ENCODE measurements around the gene EFHD2.

GRCh38 chr1:15430787-15431570 lies 21.3 kb downstream of the EFHD2 start:
- TF ChIP-seq POLR2A (IDR thresholded peaks at IDR 0.05), result no peak
- TF ChIP-seq CTCF (IDR thresholded peaks at IDR 0.05), result peak in 1 of 3 donors; percentile 68
